Psoas muscle (tissue), 8 donors: Measurements from ENCODE around the gene GAB3. TPM values are rescaled to one million over a fixed set of nuclear protein-coding genes. Genes with fewer than 3 reads are reported as not detected.

Experiments
- ATAC-seq, 4 donors: fragments of 200-7000 bp; cut with Tn5 transposase; one replicate each; pipeline ENCODE4 v1.9.1; 2020; ENCODE audit warnings: moderate library complexity in 3 of 4, mild to moderate bottlenecking in 2 of 4
- DNase-seq, 2 donors: peaks; one replicate each; pipeline ENCODE4 v3.0.0-alpha.2; 2020
- H3K27ac ChIP-seq: fragments of 200-600 bp; one replicate; pipeline ENCODE4 v1.8.0; 2022
- H3K27me3 ChIP-seq, 3 donors: fragments of 200-600 bp in 1 of 3; one replicate each; pipeline versions ENCODE4 v1.6.1 to v1.8.0; 2013 to 2022; ENCODE audit warnings: low read length in 2 of 3, mild to moderate bottlenecking in 2 of 3, moderate library complexity in 1 of 3; ENCODE audit not compliant: insufficient read depth in 3 of 3
- H3K36me3 ChIP-seq, 2 donors: fragments of 200-600 bp in 1 of 2; one replicate each; pipeline versions ENCODE4 v1.6.1 to v1.8.0; 2013 to 2022; ENCODE audit warnings: low read depth in 1 of 2, mild to moderate bottlenecking in 1 of 2, moderate library complexity in 1 of 2; ENCODE audit not compliant: insufficient read depth in 1 of 2
- H3K4me1 ChIP-seq: fragments of 200-600 bp; one replicate; pipeline ENCODE4 v1.8.0; 2022
- H3K4me3 ChIP-seq: fragments of 200-600 bp; one replicate; pipeline ENCODE4 v1.8.0; 2022; ENCODE audit warnings: mild to moderate bottlenecking
- H3K9me3 ChIP-seq: fragments of 200-600 bp; one replicate; pipeline ENCODE4 v1.8.0; 2022
- CTCF ChIP-seq: fragments of 200-600 bp; IDR thresholded peaks from one replicate; pipeline ENCODE4 v1.8.0; 2022; ENCODE audit warnings: antibody characterized with exemption
- WGBS, 3 donors: extraction: QIAGEN DNeasy Blood & Tissue Kit; methylation state at CpG; one replicate each; pipeline versions ENCODE4 v1.1.6 to v1.1.7; 2013; 5-methylcytosine and 5-hydroxymethylcytosine counted together
- intact Hi-C, 2 donors: fragments of 100-400 bp; cut with DNase I; formaldehyde crosslinking; loops; one replicate each; pipeline versions ENCODE4 v1.11.0 to v1.14.2; 2022
- polyA plus RNA-seq, 3 donors: library from polyadenylated mRNA; stranded (reverse); fragments of 200-250 nt; gene quantifications; one replicate each; pipeline ENCODE4 v1.2.3, GENCODE V29; 2013
- total RNA-seq, 4 donors: library from RNA; stranded (reverse); fragmentation: NEBNext Ultra II Directional in 2 of 4; extraction: Animal tissue kit (Norgen Biotek cat#: 25700) in 2 of 4; gene quantifications; one replicate each; pipeline versions ENCODE4 v1.2.1 to v1.2.4, GENCODE V29; 2021 to 2023
- donor health status: healthy with polysubstance abuse.
- donor health status: DM: no; HTN: no; CAD: no; lungs with moderate emphysema.
- donor health status: Bipolar disorder and iron deficiency.
- donor health status: healthy.
- donor health status: DM: yes; HTN: yes; CAD: no.
- donor health status: DM: no; HTN: no; CAD: no.
- donor health status: DM: no; HTN: no; CAD: no.
- donor health status: DM: yes; HTN: yes; CAD: no.

GAB3 gene
- total and polyA plus RNA-seq, 7 donors, result 0.61 to 3.4 (median 1.4) TPM

DNA sequence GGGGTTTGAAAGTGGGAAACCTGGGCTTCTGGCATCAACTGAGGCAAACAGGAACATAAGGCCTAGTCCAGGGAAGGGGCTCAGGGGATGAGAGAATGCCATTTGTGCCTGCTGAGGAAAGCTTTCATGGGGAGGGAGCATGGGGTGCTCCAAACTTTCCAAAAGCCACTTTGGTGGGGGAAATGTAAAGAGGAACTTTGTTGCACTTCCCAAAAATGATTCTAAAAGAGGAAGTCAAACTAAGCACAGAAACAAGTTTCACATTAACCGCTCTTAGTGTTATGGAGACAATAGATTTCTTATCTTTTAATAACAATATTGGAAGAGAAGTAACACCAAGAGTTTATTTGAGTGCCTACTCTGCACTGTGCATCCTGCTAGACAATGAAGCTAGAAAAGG, 32.3 kb downstream of the GAB3 start:
- 74 to 87% (median 84%) methylated on average over 1 of the region's 1 CpG for WGBS, 3 donors
- no peaks in the 10 kb centered on the region for H3K9me3 ChIP-seq
- TF ChIP-seq CTCF, result no peak
- no peak for ATAC-seq
- H3K36me3 ChIP-seq, result no peaks in the 10 kb centered on the region
- H3K4me3 ChIP-seq, result no peak overlapping the region
- no peaks in the 10 kb centered on the region for H3K27me3 ChIP-seq
- no peaks in the 10 kb centered on the region for H3K4me1 ChIP-seq
- H3K27ac ChIP-seq, result no peak overlapping the region
- intact Hi-C loops, result no loop called here
- DNase-seq, result no peak

DNA sequence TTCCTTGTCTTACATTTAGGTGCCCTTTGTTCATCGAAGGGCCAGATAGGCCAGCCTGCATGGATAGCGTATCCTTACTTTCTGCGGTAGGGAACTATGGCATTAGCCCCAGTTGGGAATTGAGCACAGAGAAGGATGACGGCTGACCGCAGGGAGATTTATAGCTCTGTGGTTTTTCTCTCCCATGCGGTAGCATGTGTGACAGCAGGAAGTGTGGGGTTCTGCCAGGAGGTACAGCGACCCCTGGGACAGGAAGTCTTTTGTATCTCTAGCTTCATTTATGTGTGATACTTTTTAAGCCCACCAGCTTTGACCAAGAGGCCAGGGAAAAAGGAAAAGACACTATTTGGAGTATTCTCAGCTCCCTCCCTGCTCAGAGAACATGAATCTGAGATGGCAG, 33.1 kb downstream of the GAB3 start:
- Histone ChIP-seq H3K4me3 (no peak overlapping the region), H3K4me1 (no peaks in the 10 kb centered on the region), H3K27me3 (no peaks in the 10 kb centered on the region), H3K9me3 (no peaks in the 10 kb centered on the region), H3K36me3 (no peaks in the 10 kb centered on the region), H3K27ac (no peak overlapping the region)
- intact Hi-C loops, result no loop called here
- DNase-seq (no peak), ATAC-seq (peak in 2 of 4 donors; percentile 61 to 73)
- WGBS, 3 donors, result 32 to 44% (median 40%) methylated on average over 7 of the region's 7 CpGs
- TF ChIP-seq CTCF, result no peak

DNA sequence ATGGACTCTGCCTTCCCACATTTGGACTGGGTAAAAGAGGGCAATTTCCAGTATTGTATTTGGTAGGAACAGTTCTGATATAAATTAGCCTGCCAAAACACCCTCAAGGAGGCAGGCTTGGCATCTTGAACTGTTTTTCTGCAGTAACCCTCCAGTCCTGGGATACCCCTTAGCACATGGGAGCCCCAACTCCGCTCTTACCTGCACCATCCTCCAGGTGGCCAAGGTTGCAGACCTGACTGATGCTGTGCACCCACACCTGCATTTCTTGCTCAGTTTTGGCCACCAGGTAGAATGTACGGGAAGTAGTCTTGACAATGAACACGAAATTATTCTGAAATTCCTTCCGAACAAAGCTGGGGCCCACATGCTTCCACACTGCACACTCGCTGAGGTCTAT, 35.1 kb downstream of the GAB3 start:
- Histone ChIP-seq H3K27ac (no peak overlapping the region), H3K27me3 (no peaks in the 10 kb centered on the region), H3K9me3 (no peaks in the 10 kb centered on the region), H3K36me3 (peaks cover 0 to 3% of the 10 kb centered on the region in 2 donors), H3K4me3 (no peak overlapping the region), H3K4me1 (no peaks in the 10 kb centered on the region)
- no peak for DNase-seq
- intact Hi-C loops, result loop anchor here in 1 of 2 donors (2.0 kb wide), 1 partner anchor 33 kb away; no protein-coding TSS in a partner anchor
- 78 to 88% (median 87%) methylated on average over 5 of the region's 5 CpGs for WGBS, 3 donors
- TF ChIP-seq CTCF, result no peak
- no peak for ATAC-seq

DNA sequence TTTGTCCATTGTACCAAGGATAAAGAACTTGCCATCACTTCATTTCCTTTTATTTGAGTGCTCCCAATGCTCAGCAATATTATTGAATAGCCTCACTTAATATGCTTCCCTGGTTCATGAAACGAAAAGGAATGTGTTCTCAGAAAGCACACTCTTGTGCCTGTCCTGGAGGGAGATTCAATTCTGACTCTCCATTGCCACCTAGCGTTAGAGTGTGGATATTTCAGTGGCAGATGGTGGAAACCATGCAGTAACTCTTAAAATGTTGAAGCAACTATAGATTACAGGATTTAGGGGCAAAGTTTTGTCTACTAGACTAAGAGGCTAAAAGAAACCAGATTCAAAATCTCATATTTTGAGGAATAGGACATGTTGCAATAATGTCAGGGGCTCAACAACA, 36.0 kb downstream of the GAB3 start:
- intact Hi-C loops, result loop anchor here in 1 of 2 donors (2.0 kb wide), 1 partner anchor 34 kb away; no protein-coding TSS in a partner anchor
- no peaks in the 10 kb centered on the region for H3K4me1 ChIP-seq

More for the DNA sequence above, 36.0 kb downstream of the GAB3 start:
- TF ChIP-seq CTCF, result peak; percentile 72
- DNase-seq, result no peak
- Histone ChIP-seq H3K36me3 (peaks cover 0 to 4% of the 10 kb centered on the region in 2 donors), H3K27ac (no peak overlapping the region), H3K9me3 (no peaks in the 10 kb centered on the region), H3K4me3 (no peak overlapping the region), H3K27me3 (no peaks in the 10 kb centered on the region)
- ATAC-seq, result peak; percentile 56 to 76 (median 66)
- 0 to 8% (median 0%) methylated on average over 2 of the region's 2 CpGs for WGBS, 3 donors
